Erythroblast (primary cell): Measurements from ENCODE around the gene CRYZL1.

Experiments used
- GATA1 ChIP-seq: IDR thresholded peaks from 2 replicates; pipeline ENCODE4 v1.6.1; 2011; ENCODE audit warnings: low read depth, mild to moderate bottlenecking, control low read depth, low read length, moderate library complexity
- POLR2A ChIP-seq: IDR thresholded peaks from 2 replicates; pipeline ENCODE4 v1.6.1; 2011; ENCODE audit warnings: mild to moderate bottlenecking, low read length

DNA sequence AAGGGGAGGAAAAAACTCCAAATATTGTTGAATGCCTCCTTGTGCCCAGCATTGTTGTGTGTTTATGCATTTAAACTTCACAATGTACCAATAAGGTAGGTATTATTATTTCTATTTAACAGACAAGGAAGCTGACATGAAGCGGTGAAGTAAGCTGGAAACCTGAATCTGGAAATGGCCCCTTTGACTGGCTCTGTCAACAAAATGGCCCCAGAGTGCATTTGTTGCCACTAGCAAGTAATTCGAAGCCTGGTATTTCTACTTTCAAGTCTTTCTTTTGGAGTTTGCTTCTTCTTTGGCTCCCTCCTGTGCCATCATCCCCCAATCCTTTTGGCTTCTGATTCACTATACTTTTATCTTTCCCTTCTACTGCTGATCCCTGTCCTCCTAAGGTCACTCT is 23.1 kb downstream of the CRYZL1 start:
- TF ChIP-seq POLR2A: no peak
- no peak for TF ChIP-seq GATA1
